HS-27A (cell line): ENCODE measurements around the gene TNS3.
A peak's percentile ranks its signal among the peaks of the same experiment; 100 is the strongest.

Experiments
- DNase-seq: peaks from one replicate; pipeline ENCODE4 v3.0.0-alpha.2; 2012; ENCODE audit warnings: low read depth, missing footprints

Gene TNS3

DNA sequence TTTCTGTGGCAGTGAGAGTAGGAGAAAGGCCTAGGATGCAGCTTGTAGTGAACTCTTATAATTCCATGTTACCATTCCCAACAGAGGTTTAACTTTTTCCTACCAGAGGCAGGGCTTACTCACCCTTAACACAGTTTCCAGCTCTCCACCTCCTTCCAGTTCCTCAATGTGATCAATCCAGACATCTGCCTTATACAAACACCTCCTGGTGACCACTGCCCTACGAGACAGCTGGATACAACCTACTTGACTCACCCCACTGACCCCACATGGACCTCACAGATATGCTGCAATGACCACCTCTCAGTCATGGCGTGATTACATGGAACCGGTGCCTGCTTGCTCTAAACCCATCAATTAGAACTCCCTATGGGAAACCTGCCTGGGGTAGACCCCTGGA lies 326.5 kb downstream of the TNS3 start:
- DNase-seq = no peak

DNA sequence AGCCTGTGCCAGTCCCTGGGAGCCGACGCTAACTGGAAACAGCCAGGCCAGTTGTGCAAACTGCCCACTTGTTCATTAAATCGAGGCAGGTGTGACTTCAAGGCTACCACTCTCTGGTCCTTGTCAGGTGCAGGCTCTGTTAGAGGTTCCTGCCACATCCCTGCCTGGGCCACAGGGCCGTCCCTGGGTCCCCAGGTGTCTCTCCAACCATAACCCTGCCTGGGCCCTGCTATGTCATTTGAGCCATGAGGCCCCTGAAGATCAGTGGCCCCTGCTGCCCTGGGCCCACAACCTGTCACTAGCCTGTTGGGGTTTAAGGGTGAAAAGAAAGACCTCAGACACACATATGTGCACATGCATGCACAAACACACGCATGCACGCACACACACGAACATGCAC lies 326.9 kb downstream of the TNS3 start:
- DNase-seq = no peak

DNA sequence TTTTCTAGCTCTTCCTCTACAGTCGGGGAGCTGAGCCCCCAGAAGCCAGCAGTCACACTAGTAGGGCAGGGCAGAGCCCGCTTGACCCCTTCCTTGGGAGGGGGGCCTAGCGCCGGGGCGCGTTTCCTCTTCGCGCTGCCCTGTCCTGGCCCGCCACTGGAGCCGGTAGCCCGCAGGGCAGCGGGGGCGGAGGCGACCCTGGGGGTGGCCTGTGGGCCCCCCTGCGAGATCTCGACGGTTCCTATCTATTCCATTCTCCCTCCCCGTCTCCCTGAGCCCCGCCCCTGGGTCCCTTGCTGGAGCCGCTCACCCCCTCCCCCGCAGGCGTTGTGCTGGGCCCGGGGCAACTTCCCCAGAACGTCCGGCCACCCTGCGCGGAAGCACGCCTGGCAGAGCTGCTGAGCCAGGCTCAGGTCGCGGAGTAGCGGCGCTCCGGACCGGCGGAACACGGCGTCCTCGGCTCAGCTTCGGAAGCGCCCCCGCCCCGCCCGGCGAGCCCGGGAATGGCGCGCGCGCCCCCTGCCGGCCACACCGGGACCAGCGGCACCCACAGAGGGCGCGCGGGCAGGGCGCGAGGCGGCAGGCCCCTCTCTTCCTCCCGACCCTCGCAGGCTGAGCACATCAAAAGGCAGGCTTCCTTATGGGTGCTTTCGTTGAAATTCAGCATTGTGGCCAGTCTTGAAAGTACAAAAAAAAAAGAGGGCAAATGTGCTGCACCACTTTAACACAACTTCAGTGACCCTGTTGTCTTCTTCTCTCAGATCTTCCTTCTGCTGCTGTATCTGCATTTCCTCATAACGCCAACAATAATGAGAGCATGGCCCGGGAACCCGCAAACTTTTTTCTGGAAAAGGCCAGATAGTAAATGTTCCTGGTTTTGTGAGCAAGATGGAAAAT lies 327.6 kb downstream of the TNS3 start:
- no peak for DNase-seq

DNA sequence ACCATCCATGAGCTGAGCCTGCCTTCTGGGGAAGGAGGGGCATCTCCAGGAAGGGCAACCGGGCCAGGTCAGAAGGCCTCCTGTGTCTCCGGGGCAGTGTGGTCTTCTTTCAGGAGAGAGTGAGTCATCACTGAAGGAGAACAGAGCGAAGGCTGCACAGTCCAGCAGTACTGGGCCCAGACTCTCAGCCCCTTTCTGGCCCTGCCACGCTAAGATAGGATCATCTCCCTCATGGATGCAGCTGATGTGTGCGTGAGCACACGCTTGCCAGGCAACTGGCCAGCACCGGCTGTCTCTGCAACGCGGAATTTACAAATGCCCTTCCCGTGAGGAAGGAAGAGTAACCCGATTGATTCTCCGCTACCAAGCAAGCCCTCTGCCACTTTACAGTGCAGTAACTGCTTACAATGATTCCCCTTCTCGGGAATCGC lies 328.2 kb downstream of the TNS3 start:
- DNase-seq = no peak

DNA sequence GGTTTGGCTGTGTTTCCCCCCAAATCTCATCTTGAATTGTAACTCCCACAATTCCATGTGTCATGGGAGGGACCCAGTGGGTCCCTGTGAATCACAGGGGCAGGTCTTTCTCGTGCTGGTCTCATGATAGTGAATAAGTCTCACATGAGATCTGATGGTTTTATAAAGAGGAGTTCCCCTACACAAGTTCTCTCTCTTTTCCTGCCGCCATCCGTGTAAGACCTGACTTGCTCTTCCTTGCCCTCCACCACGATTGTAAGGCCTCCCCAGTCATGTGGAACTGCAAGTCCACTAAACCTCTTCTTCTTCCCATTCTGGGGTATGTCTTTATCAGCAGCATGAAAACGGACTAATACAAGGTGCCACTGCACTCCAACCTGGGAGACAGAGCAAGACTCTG lies 329.2 kb downstream of the TNS3 start:
- DNase-seq = no peak

DNA sequence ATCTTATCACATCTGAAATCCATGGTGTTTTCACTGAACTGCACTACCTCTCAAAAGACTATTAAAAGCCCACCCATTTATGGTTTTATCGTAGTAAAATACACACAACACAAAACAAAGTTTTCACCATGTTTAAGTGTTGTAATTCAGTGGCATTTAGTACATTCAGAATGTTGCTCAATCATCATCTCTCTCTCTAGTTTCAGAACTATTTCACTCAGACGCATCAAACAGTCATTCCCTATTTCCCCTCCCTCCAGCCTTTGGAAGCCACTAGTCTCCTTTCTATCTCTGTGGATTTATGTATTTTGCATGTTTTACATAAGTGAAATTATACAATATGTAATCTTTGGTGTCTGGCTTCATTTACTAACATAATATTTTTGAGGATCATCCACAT lies 332.6 kb downstream of the TNS3 start:
- DNase-seq = no peak

DNA sequence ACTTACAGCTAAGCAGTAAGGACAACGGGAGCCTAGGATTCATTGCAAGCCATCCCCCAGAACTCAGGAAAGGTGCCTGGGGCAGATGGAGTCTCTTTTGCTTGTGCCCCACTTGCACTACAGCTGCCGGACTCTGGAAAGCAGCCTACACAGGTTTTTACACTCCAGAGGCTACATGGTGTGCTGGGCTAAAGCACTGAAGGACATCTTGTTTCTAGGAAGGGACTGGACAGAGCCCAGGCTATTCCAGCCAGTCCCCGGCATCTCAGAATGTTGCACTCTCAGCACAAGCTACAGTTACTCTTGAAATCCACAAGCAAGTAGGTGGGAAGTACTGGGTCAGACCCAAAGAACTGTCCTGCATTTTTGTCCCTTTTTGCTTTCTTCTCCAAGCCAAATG lies 333.1 kb downstream of the TNS3 start:
- DNase-seq = no peak

DNA sequence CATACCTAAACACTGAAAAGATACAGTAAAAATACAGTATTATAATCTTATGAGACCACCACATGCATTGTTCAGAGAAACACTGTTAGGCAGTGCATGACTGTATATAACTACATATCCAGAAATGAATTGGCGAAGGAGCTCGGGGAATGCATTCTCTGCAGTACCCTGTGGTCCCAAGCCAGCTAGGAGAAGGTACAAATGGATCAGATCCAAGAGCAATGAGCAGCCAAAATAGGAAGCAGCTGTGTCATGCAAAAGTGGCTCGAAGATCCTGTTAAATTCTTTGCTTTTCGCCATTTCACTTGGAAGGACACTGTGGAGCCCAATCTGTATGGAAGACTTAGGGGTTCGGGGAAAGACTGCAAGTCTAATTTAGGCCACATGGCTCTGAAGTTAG lies 334.8 kb downstream of the TNS3 start:
- no peak for DNase-seq

DNA sequence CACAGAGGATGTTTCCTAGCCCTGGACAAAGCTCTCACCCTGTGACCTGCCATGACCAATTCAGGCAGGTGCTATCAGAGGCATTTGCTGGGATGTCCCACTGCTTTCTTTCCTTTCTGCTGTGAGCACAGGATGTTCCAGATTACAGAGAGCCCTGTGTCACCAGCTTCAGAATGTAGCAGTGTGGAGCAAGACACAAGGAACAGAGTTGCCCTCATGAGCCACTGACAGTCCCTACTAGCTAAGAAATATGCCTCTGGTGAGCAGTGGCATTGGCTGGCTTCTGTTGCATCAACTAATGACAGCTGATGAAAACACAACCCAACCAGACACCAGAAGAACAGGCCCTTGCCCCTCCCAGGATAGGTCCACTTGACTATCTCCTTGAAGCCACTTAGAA lies 337.2 kb downstream of the TNS3 start:
- DNase-seq = no peak

DNA sequence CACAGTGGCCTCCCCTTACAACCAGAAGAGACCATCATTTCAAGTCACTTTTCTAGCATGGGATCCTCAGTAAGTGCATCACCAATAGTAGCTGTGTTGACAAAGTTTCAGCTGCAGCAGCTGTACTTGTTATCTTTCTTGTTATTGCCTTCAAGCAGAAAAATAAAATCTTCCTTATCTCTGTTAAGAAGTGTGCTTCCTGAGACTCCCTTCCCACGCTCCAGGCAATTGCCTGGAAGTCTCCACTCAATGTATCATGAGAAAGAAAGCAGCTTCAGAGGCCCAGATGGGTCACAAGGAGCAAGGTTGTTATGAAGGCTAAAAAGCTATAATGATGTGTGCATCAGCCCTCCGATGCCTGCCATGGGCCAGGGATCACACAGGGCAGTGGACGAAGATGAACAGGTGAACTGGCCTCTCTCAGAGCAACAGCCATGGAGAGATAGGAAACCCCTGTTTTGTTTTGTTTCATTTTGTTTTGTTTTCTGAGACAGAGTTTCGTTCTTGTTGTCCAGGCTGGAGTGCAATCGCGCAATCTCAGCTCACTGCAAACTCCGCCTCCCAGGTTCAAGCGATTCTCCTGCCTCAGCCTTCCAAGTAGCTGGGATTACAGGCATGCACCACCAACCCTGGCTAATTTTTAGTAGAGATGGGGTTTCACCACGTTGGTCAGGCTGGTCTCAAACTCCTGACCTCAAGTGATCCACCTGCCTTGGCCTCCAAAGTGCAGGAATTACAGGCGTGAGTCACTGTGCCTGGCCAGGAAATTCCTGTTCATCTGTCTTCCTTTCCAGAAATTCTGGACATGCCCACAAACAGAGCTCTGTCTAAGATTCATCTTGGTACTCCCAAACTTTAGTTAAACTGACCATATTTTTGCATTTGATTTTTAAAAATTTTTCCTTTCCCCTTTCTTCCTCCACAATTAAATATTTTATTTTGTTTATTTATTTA lies 340.5 kb downstream of the TNS3 start:
- no peak for DNase-seq

DNA sequence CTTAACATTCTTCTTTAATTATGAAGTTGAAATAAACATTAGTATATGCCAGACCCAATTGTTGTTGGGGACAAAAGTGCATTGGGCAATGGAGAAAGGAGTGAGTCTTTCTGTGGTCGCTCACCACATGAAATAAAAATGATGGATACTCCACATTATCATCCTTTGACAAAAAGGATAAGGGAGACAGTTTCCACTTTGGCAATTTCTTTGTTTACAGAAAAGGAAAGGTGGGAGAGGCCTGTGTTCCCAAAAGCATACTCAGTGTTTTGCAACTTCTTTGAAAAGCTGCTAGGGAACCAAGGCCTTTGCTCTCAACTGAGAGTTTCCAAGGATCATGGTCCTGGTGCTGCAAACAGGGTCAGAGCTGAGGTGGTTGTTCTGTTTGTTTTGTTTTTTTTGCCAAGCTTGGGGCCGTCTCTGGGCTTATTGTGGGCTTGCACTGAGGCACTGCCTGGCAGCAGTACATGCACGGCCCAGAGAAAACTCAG lies 341.9 kb downstream of the TNS3 start:
- DNase-seq = no peak

DNA sequence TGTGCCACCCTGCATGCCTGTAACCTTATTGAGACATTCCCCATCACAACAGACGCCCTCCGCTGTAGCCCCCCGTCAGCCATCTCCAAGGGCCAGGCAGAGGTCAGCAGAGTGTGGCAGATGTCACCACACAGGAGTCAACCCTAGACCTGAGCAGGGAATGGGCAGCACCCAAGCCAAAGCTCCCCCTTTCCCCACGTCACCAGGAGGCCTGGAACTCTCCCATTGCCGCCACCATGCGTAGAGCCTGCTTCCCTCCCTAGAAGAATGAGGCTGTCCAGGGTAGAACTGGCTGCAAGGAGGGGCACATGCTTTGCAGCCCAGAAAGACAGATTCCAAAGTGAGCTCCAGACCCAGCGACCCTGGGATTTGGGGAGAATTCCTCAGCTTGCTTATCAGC lies 342.9 kb downstream of the TNS3 start:
- no peak for DNase-seq

DNA sequence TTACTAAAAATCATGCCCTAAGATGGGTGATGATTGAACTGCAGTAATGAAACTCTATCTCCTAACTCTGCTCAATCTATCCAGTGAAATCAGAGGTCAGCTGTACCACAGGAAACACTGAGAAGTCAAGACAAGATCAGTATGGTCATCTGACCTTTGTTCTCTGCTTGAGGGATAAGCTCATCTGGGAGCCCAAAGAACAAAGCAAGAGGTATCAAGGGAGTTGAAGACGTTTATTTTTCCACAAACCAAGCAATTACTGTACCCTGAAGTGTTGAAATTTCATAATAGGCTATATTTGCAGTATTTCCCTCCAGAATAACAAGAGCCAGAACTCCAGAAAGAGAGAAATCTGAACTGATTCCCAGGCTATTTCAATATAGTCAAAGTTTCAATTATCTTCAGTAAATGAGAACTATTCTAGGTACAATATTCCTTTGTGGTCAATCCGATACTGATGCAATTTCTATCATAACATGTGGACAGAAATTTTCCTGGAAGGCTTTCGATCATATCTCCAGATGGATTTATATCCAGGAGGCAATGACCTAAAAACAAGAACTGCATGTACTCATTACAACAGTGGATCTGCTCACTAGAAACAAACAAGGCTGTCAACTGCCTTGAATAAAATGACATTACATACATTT lies 345.3 kb downstream of the TNS3 start:
- no peak for DNase-seq

DNA sequence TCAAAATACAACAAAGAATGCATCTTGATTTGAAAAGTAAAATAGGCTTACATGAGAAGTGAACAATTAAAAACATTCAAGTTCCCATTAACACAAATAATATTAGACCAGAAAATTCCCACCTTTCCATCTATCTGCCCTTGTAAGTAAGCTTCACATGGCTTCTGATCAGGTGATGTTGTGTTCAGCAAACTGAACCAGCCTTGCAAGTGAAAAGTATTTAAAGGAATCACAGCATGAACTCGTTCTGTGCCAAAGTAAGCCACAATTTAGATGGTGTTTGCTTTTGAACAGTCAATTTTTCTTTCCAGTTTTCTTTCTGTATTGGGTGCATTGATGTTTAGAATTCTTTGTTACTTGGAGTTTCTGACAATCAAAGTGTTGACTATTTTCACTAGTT lies 347.9 kb downstream of the TNS3 start:
- no peak for DNase-seq

DNA sequence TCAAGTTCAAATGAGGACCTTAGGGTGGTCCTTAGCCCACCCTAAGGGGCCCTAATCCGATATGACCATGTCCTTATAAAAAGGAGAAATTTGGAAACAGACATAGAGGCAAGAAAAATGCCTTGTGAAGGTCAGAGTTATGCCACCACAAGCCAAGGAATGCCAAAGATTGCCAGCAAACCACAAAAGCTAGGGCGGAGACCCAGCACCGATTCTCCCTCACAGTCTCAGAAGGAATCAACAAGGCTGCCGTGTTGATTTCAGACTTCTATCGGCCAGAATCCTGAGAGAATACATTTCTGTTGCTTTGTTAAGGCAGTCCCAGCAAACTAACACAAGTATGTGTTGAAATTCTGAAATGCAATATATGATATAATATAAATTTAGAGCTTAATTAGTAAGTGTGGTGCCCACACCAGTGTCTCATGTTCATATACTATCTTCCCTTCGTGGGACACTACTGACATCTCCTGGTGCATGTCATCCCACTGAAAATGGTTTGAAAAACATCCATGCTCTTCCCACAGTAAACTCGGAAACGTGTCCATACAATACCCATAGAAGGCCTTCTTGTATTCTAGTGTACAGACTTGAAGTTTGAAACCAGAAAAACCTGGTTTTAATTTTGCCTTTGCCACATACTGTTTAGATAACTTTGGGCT lies 349.0 kb downstream of the TNS3 start:
- DNase-seq = peak; percentile 19

DNA sequence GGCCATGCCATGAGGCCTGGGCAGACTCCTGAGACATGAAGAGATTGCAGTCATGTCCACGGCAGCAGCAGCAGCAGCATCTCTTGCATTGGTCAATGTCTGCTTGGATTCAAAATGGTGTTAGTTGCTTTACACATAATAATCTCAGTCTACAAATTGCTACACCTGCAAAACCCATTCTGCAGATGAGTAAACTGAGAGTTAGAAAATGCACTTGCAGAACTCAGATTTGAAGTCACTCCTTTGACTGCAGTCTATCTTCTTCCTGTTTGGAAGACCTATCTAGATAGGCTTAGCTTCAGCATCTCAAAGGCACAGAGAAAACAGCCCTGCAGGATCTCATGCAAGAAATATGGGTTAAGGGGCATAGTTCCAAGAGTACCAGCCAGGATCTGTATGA lies 350.3 kb downstream of the TNS3 start:
- no peak for DNase-seq

DNA sequence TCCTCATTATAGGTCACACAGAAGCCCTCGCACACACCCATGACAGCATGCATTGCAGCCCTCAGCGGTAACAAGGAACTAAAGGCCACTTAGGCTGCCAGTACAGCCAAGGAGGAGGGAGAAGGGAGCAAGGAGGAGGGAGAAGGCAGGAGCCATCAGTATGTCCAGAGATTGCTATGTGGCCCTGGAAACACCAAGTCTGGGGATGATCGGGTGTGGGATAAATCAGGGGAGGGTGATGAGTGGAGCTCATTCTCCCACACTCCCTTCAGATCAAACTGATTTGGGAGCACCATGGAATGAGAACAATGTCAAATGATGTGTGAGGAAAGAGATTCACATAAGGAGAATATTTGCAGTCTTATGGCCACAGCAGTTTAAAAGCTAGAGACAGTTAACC lies 350.9 kb downstream of the TNS3 start:
- DNase-seq = no peak

DNA sequence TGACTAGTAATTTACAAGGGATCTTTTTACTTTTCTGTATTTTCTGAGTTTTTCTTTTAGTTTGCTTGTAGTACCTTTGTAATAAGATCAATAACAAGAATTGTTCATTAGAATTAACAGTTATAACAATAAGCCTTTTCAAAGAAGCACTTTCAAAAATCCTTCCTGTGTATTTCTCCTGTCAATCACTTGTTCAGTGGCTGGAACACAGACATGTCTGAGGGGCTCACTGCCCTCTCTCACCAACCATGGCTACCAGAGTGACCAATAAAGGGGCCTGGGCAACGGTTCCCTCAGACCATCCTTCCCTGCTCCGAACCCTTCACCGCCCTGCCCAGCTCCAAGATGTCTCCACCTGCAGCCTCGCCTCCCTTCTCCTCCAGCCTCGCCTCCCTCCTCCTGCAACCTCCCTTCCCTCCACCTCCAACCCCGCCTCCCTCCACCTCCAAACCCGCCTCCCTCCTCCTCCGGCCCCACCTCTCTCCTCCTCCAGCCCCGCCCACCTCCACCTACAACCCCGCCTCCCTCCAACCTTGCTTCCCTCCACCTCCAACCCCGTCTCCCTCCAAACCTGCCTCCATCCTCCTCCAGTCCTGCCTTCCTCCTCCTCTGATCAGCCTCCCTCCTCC lies 353.4 kb downstream of the TNS3 start:
- DNase-seq = no peak

DNA sequence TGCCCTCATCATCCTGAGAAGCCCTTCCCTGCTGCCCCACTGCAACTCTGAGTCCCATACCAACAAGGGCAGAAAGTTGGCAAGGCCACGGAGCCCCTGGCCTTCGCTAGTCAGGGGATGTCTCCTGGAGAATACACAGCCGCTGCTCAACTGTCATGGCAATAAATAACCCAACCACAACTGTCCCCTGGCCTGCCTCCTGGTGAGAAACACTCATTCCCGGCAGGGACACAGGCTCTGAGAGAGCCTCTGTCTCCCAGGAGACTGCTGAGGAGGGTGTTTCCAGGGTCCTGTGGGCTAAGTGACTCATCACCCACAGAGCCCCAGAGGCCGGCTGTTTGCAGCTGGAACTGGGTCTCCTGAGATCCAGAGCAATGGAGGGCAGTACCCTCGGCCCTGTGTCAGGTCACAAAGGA lies 354.1 kb downstream of the TNS3 start:
- peak; percentile 33 for DNase-seq

DNA sequence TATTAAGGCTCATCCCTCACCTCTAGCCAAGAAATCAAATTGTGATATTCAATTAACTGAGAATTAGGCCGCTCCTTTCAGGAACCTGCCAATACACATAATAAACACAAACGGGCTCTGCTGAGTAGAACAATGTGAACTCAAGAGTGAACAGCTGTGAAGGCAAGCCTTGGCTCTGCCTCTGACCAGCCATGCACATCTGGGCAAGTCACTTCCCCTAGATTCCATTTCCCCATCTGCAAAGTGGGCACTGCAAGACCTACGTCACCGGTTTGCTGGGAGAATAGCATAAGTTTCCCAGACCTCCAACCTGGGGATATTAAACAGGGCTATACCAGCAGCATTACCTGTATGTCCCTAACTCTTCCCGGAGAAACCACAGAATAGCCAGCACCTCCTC lies 355.2 kb downstream of the TNS3 start:
- no peak for DNase-seq

DNA sequence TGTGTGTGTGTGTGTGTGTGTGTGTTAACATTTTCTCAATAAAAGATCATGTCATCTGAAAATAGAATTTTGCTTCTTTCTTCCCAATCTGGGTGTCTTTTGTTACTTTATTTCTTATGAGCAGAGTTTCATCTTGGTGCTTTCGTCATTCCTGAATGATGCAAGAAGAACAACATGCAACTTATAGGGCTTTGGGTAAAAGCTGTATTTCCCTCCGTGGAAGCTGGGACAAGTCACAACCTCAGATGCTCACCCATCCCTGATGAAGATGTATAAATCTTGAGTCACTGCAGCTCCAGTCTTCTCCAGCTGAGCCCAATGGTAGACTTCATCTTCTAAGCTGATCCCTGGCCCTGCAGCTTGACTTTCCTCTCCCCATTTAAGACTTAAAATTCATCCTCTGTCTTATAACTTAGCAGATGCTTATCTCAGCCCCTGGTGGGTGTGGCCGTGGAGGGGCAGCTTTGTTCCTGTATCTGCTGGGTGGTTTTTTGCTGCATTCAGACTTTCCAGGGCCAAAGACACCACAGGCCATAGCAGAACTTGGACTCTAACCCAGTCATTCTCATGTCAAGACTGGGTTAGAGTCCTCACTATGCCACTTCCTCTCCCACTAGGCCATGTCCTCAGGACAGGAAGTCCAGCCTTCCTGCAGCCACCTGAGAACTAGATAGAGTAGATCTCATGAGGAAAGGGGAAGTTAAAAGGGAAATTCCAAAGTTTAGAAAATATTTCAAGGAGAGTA lies 356.4 kb downstream of the TNS3 start:
- no peak for DNase-seq
